ENCODE data around the gene RASGRP1.
"Not testable (repeated sequence)": the region's sequence is repeated elsewhere in the genome, so short reads cannot be mapped to it uniquely, and the experiment has no call there.

The RASGRP1 gene

GRCh38 chr15:38564557-38565286, at the start of gene RASGRP1:
TSS of gene RASGRP1 (minus strand) at chr15:38564814. CDS start at chr15:38564628, 186 bp downstream.
- no peak for DNase-seq

- no peak for DNase-seq
Observed at GRCh38 chr15:38613085-38613484, 48.5 kb upstream of the RASGRP1 start.

- DNase-seq: no peak
Observed at GRCh38 chr15:38612159-38612863, 47.7 kb upstream of the RASGRP1 start.

GRCh38 chr15:38611228-38611627, 46.6 kb upstream of the RASGRP1 start:
- DNase-seq: no peak

- DNase-seq: no peak
Observed at GRCh38 chr15:38610748-38611147, 46.1 kb upstream of the RASGRP1 start.

- DNase-seq: no peak
Observed at GRCh38 chr15:38609097-38609738, 44.6 kb upstream of the RASGRP1 start.

GRCh38 chr15:38608682-38609081, 44.1 kb upstream of the RASGRP1 start:
- no peak for DNase-seq

GRCh38 chr15:38605744-38606143, 41.1 kb upstream of the RASGRP1 start:
- no peak for DNase-seq

GRCh38 chr15:38603672-38604071, 39.1 kb upstream of the RASGRP1 start:
- no peak for DNase-seq

GRCh38 chr15:38602910-38603670, 38.5 kb upstream of the RASGRP1 start:
- no peak for DNase-seq

GRCh38 chr15:38600236-38600635, 35.6 kb upstream of the RASGRP1 start:
- DNase-seq: no peak

- no peak for DNase-seq
Observed at GRCh38 chr15:38598749-38599148, 34.1 kb upstream of the RASGRP1 start.

- no peak for DNase-seq
Observed at GRCh38 chr15:38597219-38597800, 32.7 kb upstream of the RASGRP1 start.

GRCh38 chr15:38593524-38593923, 28.9 kb upstream of the RASGRP1 start:
- DNase-seq: no peak

- DNase-seq: no peak
Observed at GRCh38 chr15:38589502-38589901, 24.9 kb upstream of the RASGRP1 start.

- DNase-seq: no peak
Observed at GRCh38 chr15:38588672-38589071, 24.1 kb upstream of the RASGRP1 start.

GRCh38 chr15:38587214-38587613, 22.6 kb upstream of the RASGRP1 start:
- no peak for DNase-seq

GRCh38 chr15:38586005-38586404, 21.4 kb upstream of the RASGRP1 start:
- not testable (repeated sequence) for DNase-seq

GRCh38 chr15:38578626-38579025, 14.0 kb upstream of the RASGRP1 start:
- DNase-seq: no peak

- no peak for DNase-seq
Observed at GRCh38 chr15:38577424-38577987, 12.9 kb upstream of the RASGRP1 start.

- DNase-seq: no peak
Observed at GRCh38 chr15:38576837-38577236, 12.2 kb upstream of the RASGRP1 start.

- no peak for DNase-seq
Observed at GRCh38 chr15:38576261-38576660, 11.6 kb upstream of the RASGRP1 start.
